NCI-H524 (cell line): Measurements from ENCODE around the gene LDHAL6B.

Experiments
- DNase-seq, 2 experiments: peaks; one replicate each; lab custom pipeline; 2025; lab: John Stamatoyannopoulos, UW

LDHAL6B gene

GRCh38 chr15:59218710-59219109 lies 12.1 kb downstream of the LDHAL6B start:
- no peak for DNase-seq

DNA sequence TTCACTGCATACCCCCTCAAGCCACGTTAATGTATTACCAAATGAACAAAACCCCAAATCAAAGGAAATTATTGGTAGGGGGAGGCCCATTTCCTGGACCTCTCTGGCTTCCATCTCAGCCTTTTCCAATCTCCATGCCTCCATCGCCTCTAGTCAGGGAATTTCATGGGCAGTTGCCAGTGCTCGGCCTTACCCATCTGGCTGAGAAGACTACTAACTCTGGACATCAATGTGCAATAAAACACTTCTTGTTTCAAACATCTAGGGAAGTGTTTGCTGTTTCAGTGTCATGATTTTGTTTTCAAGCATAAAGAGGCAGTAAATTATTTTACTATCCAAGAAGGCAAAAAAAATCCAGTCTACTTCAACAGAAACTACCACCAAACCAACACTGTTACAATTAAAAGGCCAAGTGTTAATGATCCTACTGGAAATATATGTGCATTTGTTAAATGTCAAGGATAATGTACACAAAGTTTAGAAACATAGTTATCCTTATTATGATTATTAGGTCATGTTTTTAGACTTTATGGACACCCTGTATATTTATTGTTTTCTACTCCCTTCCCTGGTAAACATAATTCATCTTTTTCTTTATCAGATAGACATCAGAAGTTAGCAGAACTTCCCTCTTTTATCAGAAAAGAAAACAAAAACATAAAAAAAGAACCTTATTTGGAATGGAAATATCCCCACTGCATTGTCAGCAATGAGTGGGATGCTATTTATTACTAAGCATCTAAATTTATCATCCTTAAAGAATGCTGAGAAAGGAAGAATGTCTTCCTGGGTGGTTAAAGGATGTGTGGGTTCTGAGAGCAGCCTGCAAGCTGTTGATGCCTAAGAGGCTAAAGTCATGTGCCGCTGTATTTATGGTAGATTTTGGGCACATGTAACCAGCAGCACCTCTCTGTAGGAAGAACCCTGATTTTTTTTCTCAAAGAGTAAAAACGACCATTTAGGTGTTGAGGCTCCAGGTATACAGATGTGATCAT lies 15.2 kb downstream of the LDHAL6B start:
- DNase-seq = no peak

GRCh38 chr15:59222906-59223550 lies 16.4 kb downstream of the LDHAL6B start:
- DNase-seq = no peak

DNA sequence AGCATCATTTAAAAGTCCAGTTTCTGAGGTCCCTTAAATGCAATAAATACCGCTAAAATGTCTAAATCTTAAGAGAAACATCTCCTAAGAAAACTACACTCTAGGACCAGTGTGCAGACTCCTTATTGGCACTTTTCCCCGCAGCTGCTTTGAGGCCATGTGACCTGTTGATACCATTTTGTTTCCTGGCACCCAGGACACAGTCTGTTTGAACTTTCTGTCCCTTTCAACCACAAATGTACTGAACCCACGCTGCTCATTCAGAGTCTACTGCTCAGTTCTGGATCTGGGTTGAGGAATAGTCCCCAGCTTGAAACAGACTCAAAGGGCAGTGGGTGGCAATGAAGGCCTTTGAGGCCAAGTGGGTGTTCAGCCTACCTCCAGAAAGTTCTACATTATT lies 17.1 kb downstream of the LDHAL6B start:
- DNase-seq = no peak

DNA sequence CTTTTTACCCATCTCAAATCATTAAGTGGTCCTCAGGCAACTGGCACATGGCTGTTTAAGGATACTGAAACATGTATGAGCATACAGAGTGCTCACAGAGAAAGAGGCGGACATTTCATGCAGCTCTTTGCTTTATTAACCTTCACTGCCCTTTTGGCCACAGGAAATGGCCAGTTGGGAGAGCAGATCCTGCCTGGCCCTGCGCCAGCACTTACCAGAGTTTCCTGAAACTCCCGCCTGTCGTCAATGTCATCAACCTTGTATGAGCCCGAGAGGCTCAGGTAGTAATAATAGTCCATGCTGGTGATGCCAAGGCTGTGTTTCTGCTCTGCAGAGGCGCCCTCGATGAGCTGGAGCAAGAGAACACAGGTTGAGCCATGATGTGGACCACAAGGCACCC lies 17.8 kb downstream of the LDHAL6B start:
- no peak for DNase-seq

GRCh38 chr15:59227021-59227420 lies 20.4 kb downstream of the LDHAL6B start:
- no peak for DNase-seq

DNA sequence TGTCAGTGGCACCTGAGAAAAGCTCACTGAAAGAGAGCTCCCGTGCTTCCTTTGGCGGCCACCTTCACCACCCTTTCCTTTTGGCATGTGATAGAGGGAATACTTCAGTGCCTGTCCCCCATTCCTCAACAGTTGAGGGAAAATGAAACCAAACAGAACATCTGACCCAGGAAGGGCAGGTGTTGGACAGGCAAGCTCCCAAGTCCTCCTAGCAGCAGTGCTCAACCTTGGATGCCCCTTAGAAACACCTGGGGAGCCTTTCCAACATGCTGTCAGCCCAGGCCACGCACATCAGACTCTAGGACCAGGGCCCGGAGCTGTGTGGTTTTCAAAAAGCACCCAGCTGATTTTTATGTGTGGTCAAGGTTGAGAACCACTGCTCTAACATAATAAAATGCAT lies 22.4 kb downstream of the LDHAL6B start:
- no peak for DNase-seq

- no peak for DNase-seq
Observed at GRCh38 chr15:59229453-59229852, 22.8 kb downstream of the LDHAL6B start.

DNA sequence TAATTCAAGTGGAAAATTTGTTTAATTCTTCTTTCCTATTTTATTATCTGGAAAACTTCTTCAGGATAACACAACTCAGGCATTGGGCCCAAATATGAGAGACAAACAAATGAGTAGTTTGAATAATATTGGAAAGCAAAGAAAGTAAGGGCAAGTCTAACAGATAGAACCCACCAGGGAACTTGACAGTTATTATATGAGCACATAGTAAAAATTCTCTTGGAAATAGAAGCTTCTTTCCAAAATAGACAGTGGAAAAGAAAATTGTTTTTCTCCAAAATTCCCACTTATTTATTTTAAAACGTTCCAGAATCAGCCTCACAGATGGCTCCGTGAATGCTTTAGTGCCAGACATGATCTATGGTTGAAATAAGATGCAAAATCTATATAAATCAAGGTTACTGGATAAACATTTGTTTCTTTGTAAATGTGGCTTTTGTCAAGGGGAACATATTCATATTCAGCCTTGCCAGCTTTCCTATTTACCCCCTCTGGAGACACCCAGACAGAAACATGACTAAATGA lies 23.9 kb downstream of the LDHAL6B start:
- DNase-seq = no peak

DNA sequence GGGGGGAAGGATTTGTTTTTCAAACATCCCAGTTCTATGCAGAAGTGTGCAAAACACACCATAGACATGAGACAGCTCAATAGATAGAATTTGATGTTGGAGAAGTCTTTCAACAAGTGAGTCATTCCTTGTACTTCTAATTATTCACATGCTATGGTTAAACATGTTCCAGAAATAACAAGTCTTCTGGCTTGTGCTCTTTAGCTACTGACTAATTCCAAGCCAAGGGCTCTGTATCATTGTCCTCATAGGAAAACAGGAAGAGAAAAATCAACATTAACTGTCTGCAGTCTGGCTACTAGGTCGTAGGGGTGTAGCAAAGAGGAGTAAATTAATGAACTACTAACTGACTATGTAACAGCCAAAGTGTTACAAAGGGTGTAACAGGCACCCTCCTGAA lies 25.8 kb downstream of the LDHAL6B start:
- DNase-seq = no peak

DNA sequence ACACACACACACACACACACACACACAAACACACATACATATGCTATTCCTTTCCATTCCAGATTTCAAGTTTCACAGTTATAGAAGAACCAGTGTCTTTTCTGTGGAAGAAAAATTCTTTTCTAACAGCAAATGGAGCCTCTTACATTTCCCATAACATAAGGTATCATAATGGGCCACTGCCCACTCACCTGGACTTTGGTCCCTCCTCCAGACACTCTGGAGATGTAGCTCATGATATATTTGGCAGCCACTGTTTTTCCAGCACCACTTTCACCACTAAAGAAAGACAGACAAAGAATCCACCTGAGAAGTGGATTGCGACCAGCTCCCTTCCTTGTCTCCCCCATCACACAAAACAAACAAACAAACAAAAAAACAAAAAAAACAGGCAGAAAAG lies 29.8 kb downstream of the LDHAL6B start:
- no peak for DNase-seq

DNA sequence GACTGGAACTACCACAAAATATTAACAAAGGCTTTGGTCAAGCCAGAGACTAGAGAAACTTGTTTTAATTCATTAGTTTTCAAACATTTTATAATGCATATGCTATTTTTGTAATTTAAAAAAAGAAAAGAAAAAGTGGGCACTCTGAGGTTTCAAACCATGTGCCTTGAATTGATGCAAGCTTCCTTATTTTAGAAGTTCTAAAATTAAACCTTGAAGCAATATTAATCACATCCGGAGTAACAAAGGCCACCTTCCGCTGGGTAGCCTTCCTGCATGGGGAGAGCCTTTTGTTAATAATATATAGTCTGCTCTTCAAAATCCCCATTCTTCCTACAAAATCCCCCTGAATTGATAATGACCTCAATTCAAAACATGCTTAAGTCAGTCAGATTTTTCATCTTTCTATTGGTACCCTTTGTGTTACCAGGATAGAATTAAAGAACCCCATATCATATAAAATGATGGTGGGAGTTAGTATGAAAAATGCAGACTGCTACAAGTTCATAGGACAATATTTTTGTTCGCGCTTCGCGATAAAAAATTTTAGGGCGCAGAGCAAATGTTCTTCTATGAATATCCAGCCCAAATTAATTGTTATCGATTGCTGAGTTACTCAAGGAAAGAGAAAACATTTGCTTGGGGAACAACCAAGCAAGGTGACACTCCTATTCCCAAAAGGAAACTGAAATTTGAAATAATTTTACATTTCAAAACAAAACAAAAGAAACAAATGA lies 30.6 kb downstream of the LDHAL6B start:
- DNase-seq = no peak

DNA sequence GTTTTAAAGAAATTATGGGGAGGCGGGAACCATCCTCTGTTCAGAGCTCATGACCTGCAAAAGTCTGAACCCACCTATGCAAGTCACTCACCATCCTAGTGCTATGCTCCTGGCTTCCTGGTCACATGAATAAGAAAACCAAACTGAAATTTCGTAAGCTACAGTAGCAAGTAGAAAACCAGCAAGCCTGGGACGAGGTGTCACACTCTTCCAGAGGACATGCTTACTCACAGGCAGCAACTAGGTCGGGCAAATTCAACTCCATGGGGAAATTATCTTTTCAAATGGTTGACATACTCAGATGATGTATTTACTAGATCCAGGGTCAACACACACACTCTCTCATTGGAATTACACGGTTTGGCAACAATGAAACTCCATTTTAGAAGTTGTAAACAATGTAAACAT lies 31.3 kb downstream of the LDHAL6B start:
- no peak for DNase-seq

DNA sequence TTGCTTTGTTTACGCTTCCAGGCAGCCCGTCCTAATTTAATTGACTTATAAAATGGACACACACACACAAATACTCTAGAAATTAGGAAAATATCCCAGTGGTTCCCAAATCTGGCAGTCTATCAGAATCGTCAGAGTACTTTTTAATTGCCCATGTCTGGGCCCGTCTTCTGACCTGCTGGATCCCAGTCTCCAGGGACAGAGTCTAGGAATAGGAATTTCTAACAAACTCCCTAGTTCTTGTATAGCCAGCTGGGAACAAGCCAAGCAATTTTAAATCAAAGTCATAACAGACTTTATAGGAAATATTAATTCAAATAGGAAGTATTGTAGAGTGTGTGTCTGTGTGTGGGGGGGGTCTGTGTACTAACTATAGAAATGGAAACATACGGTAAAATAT lies 33.4 kb downstream of the LDHAL6B start:
- no peak for DNase-seq

DNA sequence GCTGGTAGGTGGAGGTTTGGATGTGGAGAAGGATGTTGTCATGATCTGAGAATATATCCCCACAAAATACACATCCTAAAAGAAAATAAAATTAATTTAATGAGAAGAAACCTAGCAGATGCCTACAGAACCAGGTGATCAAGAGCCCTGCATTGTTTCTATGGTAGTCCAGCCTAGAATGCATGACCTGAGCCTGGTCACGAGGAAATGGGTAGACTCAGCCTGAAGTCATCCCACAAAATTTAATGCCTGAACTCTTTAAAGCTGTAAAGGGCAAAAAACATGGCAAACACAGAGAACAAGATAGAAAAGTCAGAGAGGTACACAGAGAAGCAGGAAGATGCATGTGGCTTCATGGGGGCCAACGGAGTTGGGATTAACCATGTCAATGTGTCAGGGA lies 36.0 kb downstream of the LDHAL6B start:
- DNase-seq = no peak

DNA sequence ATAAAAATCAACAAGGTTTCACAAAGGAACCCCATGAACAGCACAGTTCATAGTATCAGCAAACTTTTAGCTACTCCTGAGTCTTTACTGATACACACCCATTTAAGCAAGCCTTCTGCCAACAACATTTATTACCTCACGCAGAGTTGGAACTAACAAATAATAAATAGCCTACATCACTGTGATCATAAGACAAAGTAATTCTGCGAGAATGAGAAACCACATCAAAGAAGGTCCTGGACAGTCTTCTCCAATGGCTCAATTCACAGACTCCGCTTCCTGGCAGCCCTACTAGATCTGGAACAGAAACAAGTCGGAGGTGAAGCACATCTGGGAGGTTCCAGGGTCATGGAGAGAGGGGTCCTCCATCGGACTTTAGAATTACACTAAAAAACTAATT lies 37.0 kb downstream of the LDHAL6B start:
- no peak for DNase-seq

DNA sequence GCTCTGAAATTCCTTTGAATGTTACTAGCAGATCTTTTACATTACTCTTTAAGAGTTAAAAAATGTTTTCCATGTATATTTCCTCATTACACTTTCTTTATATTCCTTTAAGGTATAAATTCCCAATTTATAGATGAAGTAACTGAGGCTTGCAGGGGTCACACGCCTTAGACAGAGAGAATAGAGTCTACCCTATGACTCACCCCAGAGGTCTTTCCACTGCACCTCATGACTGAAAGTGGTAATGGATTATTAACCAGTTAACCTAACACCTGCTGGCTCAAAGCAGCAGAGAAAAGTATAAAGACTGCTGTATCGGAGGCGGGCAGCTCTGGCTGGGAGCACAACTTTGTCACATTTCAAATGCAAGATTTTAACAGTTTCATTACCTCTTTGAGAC lies 37.7 kb downstream of the LDHAL6B start:
- no peak for DNase-seq

DNA sequence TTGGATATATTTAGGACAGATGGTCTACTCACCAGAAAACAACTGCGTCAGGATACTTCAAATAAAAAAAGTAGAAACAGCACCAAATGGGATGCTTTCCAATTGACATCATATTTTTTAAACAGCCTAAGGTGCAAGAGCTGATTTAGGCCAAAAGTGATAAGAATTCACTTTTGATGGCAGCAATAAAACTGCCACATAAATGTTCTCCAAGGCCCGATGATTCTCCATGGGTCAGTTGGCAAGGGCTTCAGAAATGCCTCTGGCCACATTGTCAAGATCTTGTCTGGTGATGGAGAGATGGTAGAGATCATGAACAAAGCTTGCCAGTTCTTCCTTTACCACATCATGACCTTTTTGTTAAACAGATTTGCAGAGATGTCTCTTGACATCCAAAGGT lies 38.9 kb downstream of the LDHAL6B start:
- no peak for DNase-seq

- DNase-seq = peak; percentile 55 to 56
Observed at GRCh38 chr15:59247364-59247763, 40.7 kb downstream of the LDHAL6B start.

DNA sequence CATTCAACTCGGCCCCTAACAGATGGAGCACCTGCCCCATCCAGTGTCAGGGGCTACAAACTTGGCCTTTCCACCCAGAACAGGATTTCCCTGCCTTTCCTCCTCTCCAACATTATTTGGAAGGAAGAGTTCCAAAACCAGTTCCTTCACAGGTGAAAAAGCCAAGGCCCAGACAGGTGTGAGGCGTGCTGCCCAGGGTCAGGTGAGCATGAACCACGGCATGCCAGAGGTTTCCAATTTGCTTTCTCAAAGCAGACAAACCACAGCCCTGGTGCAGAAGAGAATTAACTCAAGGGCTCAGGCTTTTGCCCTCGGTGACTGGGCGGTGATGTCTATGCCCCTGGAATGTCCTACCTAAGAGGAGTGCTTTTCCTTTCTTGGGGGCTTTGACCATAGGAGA lies 43.2 kb downstream of the LDHAL6B start:
- no peak for DNase-seq

- DNase-seq = no peak
Observed at GRCh38 chr15:59250249-59250648, 43.6 kb downstream of the LDHAL6B start.
